Trophoblast cell (in vitro differentiated cells and primary cell): ENCODE results near the gene PTPRO.

Source experiments
- DNase-seq, 2 donors: peaks; one replicate each; pipeline ENCODE4 v3.0.0-alpha.2; 2016
- H2AFZ ChIP-seq: 2 replicates; pipeline ENCODE4 v1.6.1; 2013; ENCODE audit warnings: low read length, moderate library complexity, mild to moderate bottlenecking; ENCODE audit not compliant: insufficient read depth, poor library complexity
- H2AK5ac ChIP-seq: 2 replicates; pipeline ENCODE4 v1.6.1; 2013; ENCODE audit warnings: mild to moderate bottlenecking, low read length
- H2BK120ac ChIP-seq: 2 replicates; pipeline ENCODE4 v1.6.1; 2013; ENCODE audit warnings: low read length, mild to moderate bottlenecking, moderate library complexity; ENCODE audit not compliant: insufficient read depth, poor library complexity
- H2BK12ac ChIP-seq: 2 replicates; pipeline ENCODE4 v1.6.1; 2013; ENCODE audit warnings: mild to moderate bottlenecking, low read length, moderate library complexity
- H2BK5ac ChIP-seq: 2 replicates; pipeline ENCODE4 v1.6.1; 2013; ENCODE audit warnings: low read length, low read depth, moderate library complexity, mild to moderate bottlenecking; ENCODE audit not compliant: poor library complexity
- H3K14ac ChIP-seq: 2 replicates; pipeline ENCODE4 v1.6.1; 2013; ENCODE audit warnings: mild to moderate bottlenecking, low read length
- H3K18ac ChIP-seq: 2 replicates; pipeline ENCODE4 v1.6.1; 2013; ENCODE audit warnings: mild to moderate bottlenecking, low read length
- H3K23ac ChIP-seq: 2 replicates; pipeline ENCODE4 v1.6.1; 2013; ENCODE audit warnings: low read length
- H3K27ac ChIP-seq: 2 replicates; pipeline ENCODE4 v1.5.1; 2013; ENCODE audit warnings: low read depth, mild to moderate bottlenecking, inconsistent platforms, low read length, moderate library complexity
- H3K27me3 ChIP-seq: 2 replicates; pipeline ENCODE4 v1.6.1; 2013; ENCODE audit warnings: inconsistent platforms, mild to moderate bottlenecking, low read length, moderate library complexity; ENCODE audit not compliant: insufficient read depth
- H3K36me3 ChIP-seq, 2 experiments: 1 replicate in 1 of 2; 2 replicates in 1 of 2; pipeline ENCODE4 v1.6.1; 2013; ENCODE audit warnings: low read length in 2 of 2, mild to moderate bottlenecking in 2 of 2, moderate library complexity in 1 of 2; ENCODE audit not compliant: insufficient read depth in 2 of 2, control insufficient read depth in 1 of 2
- H3K4ac ChIP-seq: 2 replicates; pipeline ENCODE4 v1.6.1; 2013; ENCODE audit warnings: low read depth, mild to moderate bottlenecking, low read length, moderate library complexity
- H3K4me1 ChIP-seq, 2 experiments: 1 replicate in 1 of 2; 2 replicates in 1 of 2; pipeline ENCODE4 v1.6.1; 2013; ENCODE audit warnings: low read length in 2 of 2, mild to moderate bottlenecking in 2 of 2, moderate library complexity in 1 of 2; ENCODE audit not compliant: insufficient read depth in 2 of 2, control insufficient read depth in 1 of 2
- H3K4me2 ChIP-seq: 2 replicates; pipeline ENCODE4 v1.6.1; 2013; ENCODE audit warnings: inconsistent platforms, mild to moderate bottlenecking, low read length, moderate library complexity
- H3K4me3 ChIP-seq: 2 replicates; pipeline ENCODE4 v1.5.1; 2013; ENCODE audit warnings: mild to moderate bottlenecking, low read depth, low read length, inconsistent platforms
- H3K79me1 ChIP-seq: one replicate; pipeline ENCODE4 v1.6.1; 2013; ENCODE audit warnings: low read length
- H3K79me2 ChIP-seq: 2 replicates; pipeline ENCODE4 v1.6.1; 2013; ENCODE audit warnings: low read length, mild to moderate bottlenecking; ENCODE audit not compliant: control insufficient read depth, insufficient read depth, poor library complexity
- H3K9ac ChIP-seq: 2 replicates; pipeline ENCODE4 v1.6.1; 2013; ENCODE audit warnings: mild to moderate bottlenecking, low read length
- H3K9me3 ChIP-seq: 2 replicates; pipeline ENCODE4 v1.6.1; 2013; ENCODE audit warnings: low read depth, mild to moderate bottlenecking, control low read depth, inconsistent platforms, low read length; ENCODE audit not compliant: insufficient read depth
- H4K12ac ChIP-seq: 2 replicates; pipeline ENCODE4 v1.6.1; 2013; ENCODE audit warnings: low read depth, mild to moderate bottlenecking, low read length, moderate library complexity
- H4K8ac ChIP-seq: 2 replicates; pipeline ENCODE4 v1.6.1; 2013; ENCODE audit warnings: low read depth, mild to moderate bottlenecking, low read length, moderate library complexity
- H4K91ac ChIP-seq: one replicate; pipeline ENCODE4 v1.6.1; 2013; ENCODE audit warnings: low read depth, mild to moderate bottlenecking, low read length, moderate library complexity
- WGBS: extraction: QIAGEN DNeasy Blood & Tissue Kit; methylation state at CpG from one replicate; pipeline ENCODE4 v1.1.7; 2013; ENCODE audit warnings: missing lambda C conversion rate; ENCODE audit not compliant: insufficient read length, insufficient coverage; ENCODE audit errors: extremely low coverage; 5-methylcytosine and 5-hydroxymethylcytosine counted together

PTPRO gene

DNA sequence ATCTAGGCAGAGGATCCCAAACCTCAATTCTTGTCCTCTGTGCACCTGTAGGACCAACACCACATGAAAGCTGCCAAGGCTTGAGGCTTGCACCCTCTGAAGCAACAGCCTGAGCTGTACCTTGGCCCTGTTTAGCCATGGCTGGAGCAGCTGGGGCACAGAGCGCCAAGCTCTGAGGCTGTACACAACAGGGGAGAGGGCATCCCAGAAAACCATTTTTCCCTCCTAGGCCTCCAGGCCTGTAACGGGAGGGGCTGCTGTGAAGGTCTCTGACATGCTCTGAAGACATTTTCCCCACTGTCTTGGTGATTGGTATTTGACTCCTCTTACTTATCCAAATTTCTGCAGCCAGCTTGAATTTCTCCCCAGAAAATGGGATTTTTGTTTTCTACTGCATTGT lies 22.4 kb upstream of the PTPRO start:
- Histone ChIP-seq H3K27ac (no peak overlapping the region), H4K91ac (no peak overlapping the region), H3K79me2 (no peaks in the 10 kb centered on the region), H3K23ac (no peak overlapping the region), H3K79me1 (no peaks in the 10 kb centered on the region), H2AK5ac (no peak overlapping the region), H3K4me2 (no peak overlapping the region), H2BK120ac (no peak overlapping the region), H4K12ac (no peak overlapping the region), H3K27me3 (no peaks in the 10 kb centered on the region), H3K4me3 (no peak overlapping the region), H3K14ac (no peak overlapping the region), H3K36me3 (no peaks in the 10 kb centered on the region), H3K18ac (no peak overlapping the region), H2BK12ac (no peak overlapping the region), H3K4me1 (no peaks in the 10 kb centered on the region), H3K9ac (no peak overlapping the region), H3K4ac (no peak overlapping the region), H2AFZ (no peak overlapping the region), H2BK5ac (no peak overlapping the region), H3K9me3 (peaks cover 8% of the 10 kb centered on the region), H4K8ac (no peak overlapping the region)
- no peak for DNase-seq
- WGBS = no CpG with 5 or more reads among the region's 2 CpGs

DNA sequence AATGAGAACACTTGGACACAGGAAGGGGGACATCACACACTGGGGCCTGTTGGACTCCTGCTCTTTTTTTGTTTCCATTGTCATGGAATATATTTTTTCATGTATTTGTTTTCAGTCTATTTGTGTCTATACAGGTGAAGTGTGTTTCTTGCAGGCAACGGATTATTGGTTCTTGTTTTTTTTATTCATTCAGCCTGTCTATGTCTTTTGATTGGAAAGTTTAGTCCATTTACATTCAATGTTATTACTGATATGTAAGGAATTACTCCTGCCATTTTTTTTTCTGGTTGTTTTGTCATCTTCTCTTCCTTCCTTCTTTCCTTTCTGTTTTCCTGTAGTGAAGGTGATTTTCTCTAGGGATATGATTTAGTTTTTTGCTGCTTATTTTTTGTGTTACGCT lies 18.0 kb upstream of the PTPRO start:
- no peak overlapping the region for H2BK12ac ChIP-seq
- no peaks in the 10 kb centered on the region for H3K79me2 ChIP-seq
- H3K79me1 ChIP-seq = no peaks in the 10 kb centered on the region
- no peak overlapping the region for H3K4me2 ChIP-seq
- H3K4me3 ChIP-seq = no peak overlapping the region
- no peaks in the 10 kb centered on the region for H3K36me3 ChIP-seq
- DNase-seq = no peak
- H3K4me1 ChIP-seq = no peaks in the 10 kb centered on the region
- H3K18ac ChIP-seq = no peak overlapping the region
- WGBS = no CpG with 5 or more reads among the region's 2 CpGs
- H3K9me3 ChIP-seq = peaks cover 6% of the 10 kb centered on the region
- H4K8ac ChIP-seq = no peak overlapping the region
- H4K91ac ChIP-seq = no peak overlapping the region
- H3K9ac ChIP-seq = no peak overlapping the region
- no peak overlapping the region for H2BK5ac ChIP-seq
- no peak overlapping the region for H3K14ac ChIP-seq
- no peak overlapping the region for H2BK120ac ChIP-seq
- H4K12ac ChIP-seq = no peak overlapping the region
- no peak overlapping the region for H3K27ac ChIP-seq
- no peaks in the 10 kb centered on the region for H3K27me3 ChIP-seq
- no peak overlapping the region for H3K23ac ChIP-seq
- no peak overlapping the region for H2AFZ ChIP-seq
- H3K4ac ChIP-seq = no peak overlapping the region
- H2AK5ac ChIP-seq = no peak overlapping the region

- no peaks in the 10 kb centered on the region for H3K4me1 ChIP-seq
- no peak for DNase-seq
- H3K4me2 ChIP-seq = no peak overlapping the region
- H3K27ac ChIP-seq = no peak overlapping the region
- no peak overlapping the region for H2BK12ac ChIP-seq
- no peak overlapping the region for H4K12ac ChIP-seq
- H3K4ac ChIP-seq = no peak overlapping the region
- no peak overlapping the region for H2AK5ac ChIP-seq
- H3K23ac ChIP-seq = no peak overlapping the region
- H2AFZ ChIP-seq = no peak overlapping the region
- H3K14ac ChIP-seq = no peak overlapping the region
- H3K4me3 ChIP-seq = no peak overlapping the region
- H3K79me1 ChIP-seq = no peaks in the 10 kb centered on the region
- no peaks in the 10 kb centered on the region for H3K9me3 ChIP-seq
- no peak overlapping the region for H3K18ac ChIP-seq
- no peaks in the 10 kb centered on the region for H3K36me3 ChIP-seq
- no peak overlapping the region for H4K8ac ChIP-seq
- H3K9ac ChIP-seq = no peak overlapping the region
- no peaks in the 10 kb centered on the region for H3K79me2 ChIP-seq
- no peak overlapping the region for H4K91ac ChIP-seq
- H2BK120ac ChIP-seq = no peak overlapping the region
- WGBS = no CpG with 5 or more reads among the region's 3 CpGs
- no peak overlapping the region for H2BK5ac ChIP-seq
- H3K27me3 ChIP-seq = no peaks in the 10 kb centered on the region
Measured at GRCh38 chr12:15306605-15307004, 15.7 kb upstream of the PTPRO start.

DNA sequence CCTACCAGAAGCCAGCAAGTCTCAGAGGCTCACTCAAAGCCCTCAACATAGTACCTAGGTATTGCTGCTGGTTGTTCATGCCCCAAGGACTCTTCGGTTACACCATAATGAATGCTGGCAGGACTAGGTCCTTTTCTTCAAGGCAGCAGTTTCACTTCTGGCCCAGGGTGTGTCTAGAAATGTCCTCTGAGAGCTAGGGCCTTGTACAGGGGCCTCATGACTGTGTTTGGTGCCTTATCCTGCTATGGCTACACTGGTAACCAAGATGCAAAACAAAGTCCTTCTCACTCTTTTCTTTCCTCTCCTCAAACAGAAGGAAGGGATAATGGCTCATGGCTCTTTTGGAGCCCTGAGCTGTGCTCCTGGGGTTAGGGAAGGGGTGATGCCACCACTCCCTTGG lies 15.2 kb upstream of the PTPRO start:
- no peaks in the 10 kb centered on the region for H3K27me3 ChIP-seq
- no peak overlapping the region for H3K4me3 ChIP-seq
- H3K4me2 ChIP-seq = no peak overlapping the region
- no peak overlapping the region for H2BK5ac ChIP-seq
- no peak overlapping the region for H2BK12ac ChIP-seq
- no peak overlapping the region for H3K18ac ChIP-seq
- DNase-seq = no peak
- H2AFZ ChIP-seq = no peak overlapping the region
- H3K9ac ChIP-seq = no peak overlapping the region
- no peak overlapping the region for H4K12ac ChIP-seq
- H3K79me1 ChIP-seq = no peaks in the 10 kb centered on the region
- H3K4ac ChIP-seq = no peak overlapping the region
- no peak overlapping the region for H3K14ac ChIP-seq
- H3K23ac ChIP-seq = no peak overlapping the region
- no peaks in the 10 kb centered on the region for H3K36me3 ChIP-seq
- H3K79me2 ChIP-seq = no peaks in the 10 kb centered on the region
- no peaks in the 10 kb centered on the region for H3K4me1 ChIP-seq
- no CpG with 5 or more reads among the region's 1 CpG for WGBS
- H3K9me3 ChIP-seq = no peaks in the 10 kb centered on the region
- no peak overlapping the region for H2AK5ac ChIP-seq
- H3K27ac ChIP-seq = no peak overlapping the region
- H4K8ac ChIP-seq = no peak overlapping the region
- no peak overlapping the region for H4K91ac ChIP-seq
- no peak overlapping the region for H2BK120ac ChIP-seq
